Trophoblast cell (in vitro differentiated cells and primary cell): ENCODE data around the gene SP9.

Experiments
- DNase-seq, 2 donors: peaks; one replicate each; pipeline ENCODE4 v3.0.0-alpha.2; 2016
- H2AFZ ChIP-seq: 2 replicates; pipeline ENCODE4 v1.6.1; 2013; ENCODE audit warnings: low read length, moderate library complexity, mild to moderate bottlenecking; ENCODE audit not compliant: insufficient read depth, poor library complexity
- H2AK5ac ChIP-seq: 2 replicates; pipeline ENCODE4 v1.6.1; 2013; ENCODE audit warnings: mild to moderate bottlenecking, low read length
- H2BK120ac ChIP-seq: 2 replicates; pipeline ENCODE4 v1.6.1; 2013; ENCODE audit warnings: low read length, mild to moderate bottlenecking, moderate library complexity; ENCODE audit not compliant: insufficient read depth, poor library complexity
- H2BK12ac ChIP-seq: 2 replicates; pipeline ENCODE4 v1.6.1; 2013; ENCODE audit warnings: mild to moderate bottlenecking, low read length, moderate library complexity
- H2BK5ac ChIP-seq: 2 replicates; pipeline ENCODE4 v1.6.1; 2013; ENCODE audit warnings: low read length, low read depth, moderate library complexity, mild to moderate bottlenecking; ENCODE audit not compliant: poor library complexity
- H3K14ac ChIP-seq: 2 replicates; pipeline ENCODE4 v1.6.1; 2013; ENCODE audit warnings: mild to moderate bottlenecking, low read length
- H3K18ac ChIP-seq: 2 replicates; pipeline ENCODE4 v1.6.1; 2013; ENCODE audit warnings: mild to moderate bottlenecking, low read length
- H3K23ac ChIP-seq: 2 replicates; pipeline ENCODE4 v1.6.1; 2013; ENCODE audit warnings: low read length
- H3K27ac ChIP-seq: 2 replicates; pipeline ENCODE4 v1.5.1; 2013; ENCODE audit warnings: low read depth, mild to moderate bottlenecking, inconsistent platforms, low read length, moderate library complexity
- H3K27me3 ChIP-seq: 2 replicates; pipeline ENCODE4 v1.6.1; 2013; ENCODE audit warnings: inconsistent platforms, mild to moderate bottlenecking, low read length, moderate library complexity; ENCODE audit not compliant: insufficient read depth
- H3K36me3 ChIP-seq, 2 experiments: 1 replicate in 1 of 2; 2 replicates in 1 of 2; pipeline ENCODE4 v1.6.1; 2013; ENCODE audit warnings: low read length in 2 of 2, mild to moderate bottlenecking in 2 of 2, moderate library complexity in 1 of 2; ENCODE audit not compliant: insufficient read depth in 2 of 2, control insufficient read depth in 1 of 2
- H3K4ac ChIP-seq: 2 replicates; pipeline ENCODE4 v1.6.1; 2013; ENCODE audit warnings: low read depth, mild to moderate bottlenecking, low read length, moderate library complexity
- H3K4me1 ChIP-seq, 2 experiments: 1 replicate in 1 of 2; 2 replicates in 1 of 2; pipeline ENCODE4 v1.6.1; 2013; ENCODE audit warnings: low read length in 2 of 2, mild to moderate bottlenecking in 2 of 2, moderate library complexity in 1 of 2; ENCODE audit not compliant: insufficient read depth in 2 of 2, control insufficient read depth in 1 of 2
- H3K4me2 ChIP-seq: 2 replicates; pipeline ENCODE4 v1.6.1; 2013; ENCODE audit warnings: inconsistent platforms, mild to moderate bottlenecking, low read length, moderate library complexity
- H3K4me3 ChIP-seq: 2 replicates; pipeline ENCODE4 v1.5.1; 2013; ENCODE audit warnings: mild to moderate bottlenecking, low read depth, low read length, inconsistent platforms
- H3K79me1 ChIP-seq: one replicate; pipeline ENCODE4 v1.6.1; 2013; ENCODE audit warnings: low read length
- H3K79me2 ChIP-seq: 2 replicates; pipeline ENCODE4 v1.6.1; 2013; ENCODE audit warnings: low read length, mild to moderate bottlenecking; ENCODE audit not compliant: control insufficient read depth, insufficient read depth, poor library complexity
- H3K9ac ChIP-seq: 2 replicates; pipeline ENCODE4 v1.6.1; 2013; ENCODE audit warnings: mild to moderate bottlenecking, low read length
- H3K9me3 ChIP-seq: 2 replicates; pipeline ENCODE4 v1.6.1; 2013; ENCODE audit warnings: low read depth, mild to moderate bottlenecking, control low read depth, inconsistent platforms, low read length; ENCODE audit not compliant: insufficient read depth
- H4K12ac ChIP-seq: 2 replicates; pipeline ENCODE4 v1.6.1; 2013; ENCODE audit warnings: low read depth, mild to moderate bottlenecking, low read length, moderate library complexity
- H4K8ac ChIP-seq: 2 replicates; pipeline ENCODE4 v1.6.1; 2013; ENCODE audit warnings: low read depth, mild to moderate bottlenecking, low read length, moderate library complexity
- H4K91ac ChIP-seq: one replicate; pipeline ENCODE4 v1.6.1; 2013; ENCODE audit warnings: low read depth, mild to moderate bottlenecking, low read length, moderate library complexity
- WGBS: extraction: QIAGEN DNeasy Blood & Tissue Kit; methylation state at CpG from one replicate; pipeline ENCODE4 v1.1.7; 2013; ENCODE audit warnings: missing lambda C conversion rate; ENCODE audit not compliant: insufficient read length, insufficient coverage; ENCODE audit errors: extremely low coverage; 5-methylcytosine and 5-hydroxymethylcytosine counted together

SP9 gene

DNA sequence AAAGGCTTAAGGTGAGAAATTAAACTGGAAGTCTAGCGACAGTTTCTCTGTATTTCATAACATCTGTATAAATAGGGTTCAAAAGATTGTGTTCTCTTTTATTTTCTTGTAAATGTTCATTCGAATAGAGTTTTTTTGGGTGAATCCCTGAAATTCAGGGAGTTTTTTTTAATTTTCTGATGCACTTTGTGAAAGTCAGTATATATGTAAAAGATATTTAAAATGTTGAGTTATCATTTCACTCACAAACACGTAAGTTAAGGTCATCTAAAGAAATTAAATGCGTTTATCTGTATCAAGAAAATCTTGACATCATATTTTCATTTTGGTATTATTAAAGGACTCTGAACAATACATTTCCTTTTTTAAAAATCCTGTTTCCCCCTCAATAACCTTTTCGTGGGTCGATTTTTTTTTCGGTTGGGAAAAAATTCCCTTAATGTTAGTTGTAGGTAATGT lies 3.4 kb downstream of the SP9 start:
- Histone ChIP-seq H3K4ac (no peak overlapping the region), H3K27me3 (peaks cover 74% of the 10 kb centered on the region), H3K14ac (no peak overlapping the region), H4K8ac (no peak overlapping the region), H3K9me3 (peaks cover 8% of the 10 kb centered on the region), H4K91ac (no peak overlapping the region), H2AK5ac (no peak overlapping the region), H3K79me2 (no peaks in the 10 kb centered on the region), H3K23ac (no peak overlapping the region), H4K12ac (no peak overlapping the region), H2BK5ac (no peak overlapping the region), H3K18ac (no peak overlapping the region), H3K4me2 (no peak overlapping the region), H2BK12ac (no peak overlapping the region), H2BK120ac (no peak overlapping the region), H3K36me3 (no peaks in the 10 kb centered on the region), H2AFZ (no peak overlapping the region), H3K9ac (no peak overlapping the region), H3K79me1 (no peaks in the 10 kb centered on the region), H3K4me1 (peaks cover 39 to 53% of the 10 kb centered on the region in 2 experiments), H3K4me3 (no peak overlapping the region), H3K27ac (no peak overlapping the region)
- DNase-seq = no peak
- WGBS = no CpG with 5 or more reads among the region's 7 CpGs

DNA sequence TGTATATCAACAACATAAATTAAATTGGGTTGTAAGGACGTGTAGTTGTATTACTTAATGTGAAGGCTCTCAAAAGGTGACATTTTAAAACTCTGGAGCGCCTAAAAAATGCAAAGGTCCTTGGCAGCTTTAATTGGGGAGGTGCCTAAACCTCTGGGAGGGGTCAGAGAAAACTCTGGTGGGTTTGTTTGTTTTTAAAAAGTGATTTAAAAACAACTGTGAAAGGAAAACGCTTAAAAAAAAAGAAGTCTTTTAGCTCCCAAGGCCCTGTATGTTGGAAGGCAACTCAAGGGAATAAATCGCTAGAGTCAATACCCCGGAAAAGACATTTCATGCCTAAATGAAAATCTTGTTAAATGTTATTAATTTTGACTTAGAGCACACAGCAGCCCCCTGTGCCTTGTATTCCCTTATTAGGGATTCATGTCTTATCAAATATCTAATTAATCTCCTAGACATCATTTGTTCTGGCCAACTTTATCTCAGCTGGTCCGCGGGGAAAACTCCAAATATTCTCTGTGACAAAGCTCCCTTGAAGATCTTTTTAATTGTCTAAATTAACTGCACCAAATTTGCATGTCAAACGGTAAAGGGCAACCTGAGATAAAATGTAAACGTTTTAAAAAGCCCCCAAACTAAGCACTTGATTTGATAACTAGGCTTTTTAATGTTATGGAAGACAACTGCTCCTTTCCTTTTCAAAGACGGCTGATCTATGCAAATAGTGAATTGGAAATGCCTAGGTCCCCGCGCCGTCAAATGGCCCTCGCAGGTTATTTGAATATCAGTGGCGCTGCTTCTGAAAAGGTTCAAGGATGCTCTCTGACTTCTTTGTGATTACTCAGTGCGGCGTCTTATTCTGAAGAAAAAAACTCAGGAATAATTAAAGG lies 4.2 kb downstream of the SP9 start:
- no peak overlapping the region for H3K4ac ChIP-seq
- peaks cover 37 to 51% of the 10 kb centered on the region in 2 experiments for H3K4me1 ChIP-seq
- no peak overlapping the region for H2AK5ac ChIP-seq
- H3K9me3 ChIP-seq = peaks cover 5% of the 10 kb centered on the region
- H3K79me1 ChIP-seq = no peaks in the 10 kb centered on the region
- H3K27ac ChIP-seq = no peak overlapping the region
- no peak overlapping the region for H3K9ac ChIP-seq
- no peaks in the 10 kb centered on the region for H3K36me3 ChIP-seq
- WGBS = no CpG with 5 or more reads among the region's 17 CpGs
- no peak for DNase-seq
- no peaks in the 10 kb centered on the region for H3K79me2 ChIP-seq
- H2BK12ac ChIP-seq = no peak overlapping the region
- H3K4me2 ChIP-seq = no peak overlapping the region
- H2AFZ ChIP-seq = no peak overlapping the region
- H4K8ac ChIP-seq = no peak overlapping the region
- no peak overlapping the region for H3K4me3 ChIP-seq
- H3K14ac ChIP-seq = no peak overlapping the region
- no peak overlapping the region for H4K12ac ChIP-seq
- no peak overlapping the region for H3K18ac ChIP-seq
- H4K91ac ChIP-seq = no peak overlapping the region
- peaks cover 74% of the 10 kb centered on the region for H3K27me3 ChIP-seq
- H2BK120ac ChIP-seq = no peak overlapping the region
- H3K23ac ChIP-seq = no peak overlapping the region
- H2BK5ac ChIP-seq = no peak overlapping the region

DNA sequence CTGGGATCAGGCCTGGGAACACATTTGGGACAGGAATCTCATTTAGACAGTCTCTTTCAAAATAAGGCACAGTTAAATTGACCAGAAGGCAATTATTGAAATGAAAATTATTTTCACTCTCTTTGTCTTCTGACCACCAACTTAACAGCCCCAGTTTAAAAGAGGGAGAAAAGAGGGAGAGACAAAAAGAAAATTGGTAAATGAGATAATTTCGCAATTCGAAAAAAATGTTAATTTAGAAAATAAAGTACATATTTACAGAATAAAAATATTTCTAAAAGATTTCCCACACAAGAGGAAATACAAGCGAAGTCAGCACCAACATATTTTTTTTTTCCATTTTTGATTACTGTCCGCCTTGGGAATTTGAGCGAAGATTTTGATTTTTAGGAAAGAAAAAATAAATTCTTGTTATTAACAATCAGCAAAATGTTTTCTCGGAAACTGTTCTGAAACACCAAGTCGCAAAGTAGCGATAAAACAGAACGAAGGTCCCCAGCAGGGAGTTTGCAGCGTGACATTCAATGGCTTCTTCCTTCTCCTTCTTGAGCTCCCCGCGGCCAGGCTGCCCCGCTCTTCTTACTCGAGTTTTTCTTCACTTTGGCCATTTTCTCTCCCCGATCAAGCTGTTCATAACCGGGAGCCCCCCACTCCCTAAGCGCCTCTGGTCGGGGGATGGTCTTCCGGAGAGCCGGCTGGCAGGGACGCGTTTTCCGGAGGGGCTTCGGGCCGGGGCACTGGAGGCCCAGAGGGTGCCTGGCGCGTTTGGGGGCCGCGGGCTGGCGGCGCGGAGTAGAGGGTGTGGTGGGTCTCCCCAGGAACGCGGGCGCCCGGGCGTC lies 5.0 kb downstream of the SP9 start:
- no peak overlapping the region for H4K8ac ChIP-seq
- H3K36me3 ChIP-seq = no peaks in the 10 kb centered on the region
- no peak for DNase-seq
- no peak overlapping the region for H3K23ac ChIP-seq
- no peak overlapping the region for H3K9ac ChIP-seq
- H3K27me3 ChIP-seq = peaks cover 75% of the 10 kb centered on the region
- H2BK5ac ChIP-seq = no peak overlapping the region
- H3K9me3 ChIP-seq = peaks cover 5% of the 10 kb centered on the region
- no CpG with 5 or more reads among the region's 37 CpGs for WGBS
- peaks cover 35 to 49% of the 10 kb centered on the region in 2 experiments for H3K4me1 ChIP-seq
- H2AK5ac ChIP-seq = no peak overlapping the region
- peak overlapping the region; percentile 73 for H2AFZ ChIP-seq
- no peaks in the 10 kb centered on the region for H3K79me2 ChIP-seq
- no peak overlapping the region for H3K4ac ChIP-seq
- no peak overlapping the region for H2BK12ac ChIP-seq
- no peak overlapping the region for H3K18ac ChIP-seq
- no peak overlapping the region for H3K14ac ChIP-seq
- H3K4me3 ChIP-seq = peak overlapping the region; percentile 30
- no peak overlapping the region for H4K91ac ChIP-seq
- no peak overlapping the region for H4K12ac ChIP-seq
- H2BK120ac ChIP-seq = no peak overlapping the region
- no peaks in the 10 kb centered on the region for H3K79me1 ChIP-seq
- H3K27ac ChIP-seq = no peak overlapping the region
- peak overlapping the region; percentile 56 for H3K4me2 ChIP-seq

DNA sequence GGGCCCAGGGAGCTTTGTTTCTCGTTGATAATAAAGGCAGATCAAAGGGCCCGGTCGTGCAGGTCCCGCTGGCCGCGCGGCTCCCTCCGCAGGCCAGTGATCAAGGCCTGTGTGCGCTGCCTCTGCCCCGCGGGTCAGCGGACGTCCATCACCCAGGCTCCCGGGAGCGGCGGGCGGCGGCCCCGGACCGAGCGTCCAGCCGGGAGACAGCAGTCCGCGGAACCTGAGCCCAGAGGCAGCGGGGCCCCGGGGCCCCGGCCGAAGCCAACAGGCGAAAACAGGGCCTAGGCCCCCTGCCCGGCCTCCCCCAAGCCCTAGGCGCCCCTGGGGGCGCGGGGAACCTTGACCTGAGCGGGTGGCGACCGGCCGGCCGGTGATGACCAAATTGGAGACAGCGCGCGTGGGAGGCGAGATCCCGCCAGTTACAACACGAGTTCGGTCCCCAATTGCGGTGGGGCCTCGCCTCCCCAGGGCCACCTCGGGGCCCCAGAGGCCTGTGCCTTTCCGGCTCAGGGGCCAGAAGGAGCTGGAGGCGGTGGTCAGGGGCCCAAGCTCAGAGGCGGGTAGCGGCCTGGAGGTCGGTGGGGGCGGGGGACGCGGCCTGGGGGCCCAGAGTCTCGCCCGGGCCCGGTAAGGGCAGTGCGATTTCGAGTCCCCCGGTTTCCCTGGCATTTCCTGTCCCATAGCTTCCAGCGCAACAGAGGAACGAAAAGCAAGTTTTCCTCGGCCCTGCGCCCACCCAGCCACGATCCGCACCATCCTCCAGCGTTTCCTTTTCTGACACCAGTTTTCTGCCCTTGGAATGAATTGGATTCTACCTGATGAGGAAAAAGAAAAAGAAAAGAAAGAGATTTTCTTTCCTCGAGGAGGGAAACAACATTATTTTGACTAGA lies 5.9 kb downstream of the SP9 start:
- peak overlapping the region; percentile 1 for H2AFZ ChIP-seq
- no peak overlapping the region for H3K4ac ChIP-seq
- no peak overlapping the region for H3K18ac ChIP-seq
- H3K23ac ChIP-seq = no peak overlapping the region
- H2BK5ac ChIP-seq = no peak overlapping the region
- peaks cover 3% of the 10 kb centered on the region for H3K9me3 ChIP-seq
- H4K91ac ChIP-seq = no peak overlapping the region
- no peak overlapping the region for H3K14ac ChIP-seq
- H2BK12ac ChIP-seq = no peak overlapping the region
- no peaks in the 10 kb centered on the region for H3K79me1 ChIP-seq
- no CpG with 5 or more reads among the region's 70 CpGs for WGBS
- H2AK5ac ChIP-seq = no peak overlapping the region
- peak overlapping the region; percentile 9 for H4K8ac ChIP-seq
- no peaks in the 10 kb centered on the region for H3K36me3 ChIP-seq
- H4K12ac ChIP-seq = no peak overlapping the region
- no peak overlapping the region for H2BK120ac ChIP-seq
- peaks cover 33 to 45% of the 10 kb centered on the region in 2 experiments for H3K4me1 ChIP-seq
- peak overlapping the region; percentile 56 for H3K4me2 ChIP-seq
- no peaks in the 10 kb centered on the region for H3K79me2 ChIP-seq
- H3K4me3 ChIP-seq = no peak overlapping the region
- no peak overlapping the region for H3K9ac ChIP-seq
- H3K27me3 ChIP-seq = peaks cover 68% of the 10 kb centered on the region
- peak in 1 of 2 donors; percentile 40 for DNase-seq
- H3K27ac ChIP-seq = no peak overlapping the region
